Measurements from ENCODE around the gene RPL27.
"Not testable (repeated sequence)": the region's sequence is repeated elsewhere in the genome, so short reads cannot be mapped to it uniquely, and the experiment has no call there.

Gene RPL27

GRCh38 chr17:42997390-42997983, 732 bp upstream of the RPL27 start:
- no peak for DNase-seq

- DNase-seq = no peak
These were observed 845 bp downstream of the RPL27 start for GRCh38 chr17:42999003-42999525.

GRCh38 chr17:43000894-43001293, 2.7 kb downstream of the RPL27 start:
- not testable (repeated sequence) for DNase-seq

GRCh38 chr17:43003542-43004172, 5.4 kb downstream of the RPL27 start:
- no peak for DNase-seq

- DNase-seq = peak; percentile 64
These were observed 8.7 kb downstream of the RPL27 start, which contains the start of gene IFI35 for GRCh38 chr17:43006639-43007551. Gene IFI35, plus strand, starts transcription at chr17:43006784. Its CDS starts 164 bp downstream, at chr17:43006948.

- no peak for DNase-seq
These were observed 12.6 kb downstream of the RPL27 start for GRCh38 chr17:43010667-43011308.

- no peak for DNase-seq
These were observed 13.7 kb downstream of the RPL27 start for GRCh38 chr17:43011728-43012472.

- no peak for DNase-seq
These were observed 15.1 kb downstream of the RPL27 start for GRCh38 chr17:43013296-43013695.

GRCh38 chr17:43014020-43014648, 15.9 kb downstream of the RPL27 start:
- peak; percentile 66 for DNase-seq

GRCh38 chr17:43014649-43015542, 16.7 kb downstream of the RPL27 start:
- no peak for DNase-seq

GRCh38 chr17:43015579-43015978, 17.4 kb downstream of the RPL27 start:
- no peak for DNase-seq

GRCh38 chr17:43016216-43016615, 18.0 kb downstream of the RPL27 start:
- DNase-seq = no peak

GRCh38 chr17:43018008-43018853, 20.0 kb downstream of the RPL27 start:
- peak; percentile 63 for DNase-seq

- peak; percentile 98 for DNase-seq
These were observed 20.7 kb downstream of the RPL27 start for GRCh38 chr17:43018932-43019331.

GRCh38 chr17:43019418-43019817, 21.2 kb downstream of the RPL27 start:
- peak; percentile 66 for DNase-seq

GRCh38 chr17:43020030-43020621, 21.9 kb downstream of the RPL27 start:
- peak; percentile 86 for DNase-seq

- peak; percentile 66 for DNase-seq
These were observed 22.8 kb downstream of the RPL27 start for GRCh38 chr17:43020789-43021740.
